Endothelial cell (in vitro differentiated cells): ENCODE results near the gene PEMT. TPM values are rescaled to one million over a fixed set of nuclear protein-coding genes. Genes with fewer than 3 reads are reported as not detected.

ENCODE experiments used
- DNase-seq: peaks from one replicate; pipeline ENCODE4 v3.0.0; 2021; ENCODE audit warnings: low spot score
- H3K27ac Mint-ChIP-seq: one replicate; pipeline ENCODE4 v1.8.0; 2021; ENCODE audit warnings: mixed read lengths, inconsistent platforms; ENCODE audit not compliant: unreplicated experiment
- H3K27me3 Mint-ChIP-seq: one replicate; pipeline ENCODE4 v1.8.0; 2021; ENCODE audit warnings: mild to moderate bottlenecking, moderate library complexity, mixed read lengths, inconsistent platforms; ENCODE audit not compliant: unreplicated experiment
- H3K36me3 Mint-ChIP-seq: one replicate; pipeline ENCODE4 v1.8.0; 2021; ENCODE audit warnings: mild to moderate bottlenecking, low read depth, mixed read lengths, inconsistent platforms; ENCODE audit not compliant: unreplicated experiment
- H3K4me1 Mint-ChIP-seq: one replicate; pipeline ENCODE4 v1.8.0; 2021; ENCODE audit warnings: mild to moderate bottlenecking, mixed read lengths, inconsistent platforms; ENCODE audit not compliant: unreplicated experiment
- H3K4me3 Mint-ChIP-seq: one replicate; pipeline ENCODE4 v1.8.0; 2021; ENCODE audit warnings: mild to moderate bottlenecking, mixed read lengths, inconsistent platforms; ENCODE audit not compliant: unreplicated experiment
- H3K9me3 Mint-ChIP-seq: one replicate; pipeline ENCODE4 v1.8.0; 2021; ENCODE audit warnings: mixed read lengths, inconsistent platforms; ENCODE audit not compliant: unreplicated experiment
- total RNA-seq: library from RNA; stranded (reverse); fragmentation: NEBNext Ultra II Directional; extraction: Animal tissue kit (Norgen Biotek cat#: 25700); gene quantifications from one replicate; pipeline ENCODE4 v1.2.1, GENCODE V29; 2021; ENCODE audit not compliant: unreplicated experiment
- TF ChIP-seq, protein P1 (sequence below): fragments of 200-600 bp; sonication (generic); IDR thresholded peaks from one replicate; pipeline ENCODE4 v1.5.0; 2021; ENCODE audit warnings: antibody characterized with exemption; ENCODE audit not compliant: unreplicated experiment

Gene PEMT
- total RNA-seq, 1 donor from 2014 or later: 29.7 TPM

DNA sequence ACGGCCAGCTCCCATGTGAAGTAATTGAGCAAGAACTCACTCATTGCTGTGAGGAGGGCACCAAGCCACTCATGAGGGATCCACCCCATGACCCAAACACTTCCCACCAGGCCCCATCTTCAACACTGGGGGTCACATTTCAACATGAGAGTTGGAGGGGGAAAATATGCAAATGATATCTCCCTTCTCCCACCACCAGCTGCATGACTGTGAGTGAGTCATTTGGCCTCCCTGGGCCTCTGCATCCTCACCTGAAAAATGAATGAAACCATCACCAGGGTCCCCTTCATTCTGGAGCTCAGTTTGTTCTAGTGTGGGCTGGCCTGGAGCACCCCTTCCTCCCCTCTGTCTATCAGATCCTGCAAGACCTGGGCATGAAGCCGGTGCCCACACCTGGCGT is 121.5 kb downstream of the PEMT start:
- peaks cover 5% of the 10 kb centered on the region for H3K4me1 Mint-ChIP-seq
- H3K9me3 Mint-ChIP-seq: no peaks in the 10 kb centered on the region
- no peaks in the 10 kb centered on the region for H3K27me3 Mint-ChIP-seq

DNA sequence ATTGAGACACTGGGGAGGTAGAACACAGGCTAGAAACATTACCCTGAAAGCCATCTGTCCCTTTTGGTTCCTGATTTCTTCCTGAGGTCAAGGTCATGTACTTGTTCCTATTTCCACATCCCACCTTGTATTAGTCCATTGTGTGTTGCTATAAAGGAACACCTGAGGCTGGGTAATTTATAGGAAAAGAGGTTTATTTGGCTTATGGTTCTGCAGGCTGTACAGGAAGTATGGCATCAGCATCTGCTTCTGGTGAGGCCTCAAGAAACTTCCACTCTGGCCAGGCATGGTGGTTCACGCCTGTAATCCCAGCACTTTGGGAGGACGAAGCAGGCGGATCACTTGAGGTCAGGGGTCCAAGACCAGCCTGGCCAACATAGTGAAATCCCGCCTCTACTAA is 122.2 kb downstream of the PEMT start:
- Mint-ChIP-seq H3K4me1 (peaks cover 5% of the 10 kb centered on the region), H3K27ac (no peak overlapping the region), H3K36me3 (no peaks in the 10 kb centered on the region), H3K4me3 (no peak overlapping the region), H3K9me3 (no peaks in the 10 kb centered on the region), H3K27me3 (no peaks in the 10 kb centered on the region)
- TF ChIP-seq, protein P1, sequence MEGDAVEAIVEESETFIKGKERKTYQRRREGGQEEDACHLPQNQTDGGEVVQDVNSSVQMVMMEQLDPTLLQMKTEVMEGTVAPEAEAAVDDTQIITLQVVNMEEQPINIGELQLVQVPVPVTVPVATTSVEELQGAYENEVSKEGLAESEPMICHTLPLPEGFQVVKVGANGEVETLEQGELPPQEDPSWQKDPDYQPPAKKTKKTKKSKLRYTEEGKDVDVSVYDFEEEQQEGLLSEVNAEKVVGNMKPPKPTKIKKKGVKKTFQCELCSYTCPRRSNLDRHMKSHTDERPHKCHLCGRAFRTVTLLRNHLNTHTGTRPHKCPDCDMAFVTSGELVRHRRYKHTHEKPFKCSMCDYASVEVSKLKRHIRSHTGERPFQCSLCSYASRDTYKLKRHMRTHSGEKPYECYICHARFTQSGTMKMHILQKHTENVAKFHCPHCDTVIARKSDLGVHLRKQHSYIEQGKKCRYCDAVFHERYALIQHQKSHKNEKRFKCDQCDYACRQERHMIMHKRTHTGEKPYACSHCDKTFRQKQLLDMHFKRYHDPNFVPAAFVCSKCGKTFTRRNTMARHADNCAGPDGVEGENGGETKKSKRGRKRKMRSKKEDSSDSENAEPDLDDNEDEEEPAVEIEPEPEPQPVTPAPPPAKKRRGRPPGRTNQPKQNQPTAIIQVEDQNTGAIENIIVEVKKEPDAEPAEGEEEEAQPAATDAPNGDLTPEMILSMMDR: no peak
- no peak for DNase-seq

More for the DNA sequence above, 121.5 kb downstream of the PEMT start:
- Mint-ChIP-seq H3K36me3 (no peaks in the 10 kb centered on the region), H3K27ac (no peak overlapping the region), H3K4me3 (no peak overlapping the region)
- TF ChIP-seq, protein P1: no peak
- no peak for DNase-seq

DNA sequence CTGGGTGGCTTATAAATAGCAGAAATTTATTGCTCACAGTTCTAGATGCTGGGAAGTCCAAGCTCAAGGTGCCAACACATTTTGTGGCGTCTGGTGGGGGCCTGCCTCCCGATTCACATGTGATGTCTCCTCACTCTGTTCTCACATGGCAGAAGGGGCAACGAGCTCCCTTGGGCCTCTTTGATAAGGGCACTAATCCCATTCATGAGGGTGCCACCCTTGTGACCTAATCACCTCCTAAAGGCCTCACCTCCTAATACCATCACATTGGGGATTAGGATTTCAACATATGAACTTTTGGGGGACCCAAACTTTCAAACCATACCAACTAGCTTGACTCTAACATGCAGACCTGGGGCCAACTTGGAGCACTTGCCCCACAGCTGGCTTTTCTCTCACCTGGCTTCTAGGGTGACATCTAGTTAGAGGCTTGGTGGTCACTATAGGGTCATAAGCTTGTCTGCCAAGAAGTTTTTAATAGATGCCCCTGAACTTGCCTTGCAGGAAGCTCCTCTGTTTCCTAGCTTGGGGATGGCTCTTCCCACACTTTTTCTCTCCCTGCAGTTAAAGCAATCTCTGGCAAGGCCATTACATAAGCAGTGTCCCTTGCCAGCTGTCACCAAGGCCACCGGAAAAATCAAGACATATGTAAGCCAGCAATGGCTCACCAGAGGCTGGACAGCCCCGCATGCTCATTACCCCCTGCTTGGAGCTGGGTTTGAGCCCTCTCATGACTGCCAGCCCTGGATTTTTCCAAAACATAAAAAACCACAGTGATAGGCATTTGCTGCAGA is 123.1 kb downstream of the PEMT start:
- H3K27ac Mint-ChIP-seq: no peak overlapping the region
- TF ChIP-seq, protein P1: no peak
- no peaks in the 10 kb centered on the region for H3K27me3 Mint-ChIP-seq
- H3K36me3 Mint-ChIP-seq: no peaks in the 10 kb centered on the region
- H3K4me3 Mint-ChIP-seq: no peak overlapping the region
- no peaks in the 10 kb centered on the region for H3K9me3 Mint-ChIP-seq
- peaks cover 5% of the 10 kb centered on the region for H3K4me1 Mint-ChIP-seq
- DNase-seq: no peak

DNA sequence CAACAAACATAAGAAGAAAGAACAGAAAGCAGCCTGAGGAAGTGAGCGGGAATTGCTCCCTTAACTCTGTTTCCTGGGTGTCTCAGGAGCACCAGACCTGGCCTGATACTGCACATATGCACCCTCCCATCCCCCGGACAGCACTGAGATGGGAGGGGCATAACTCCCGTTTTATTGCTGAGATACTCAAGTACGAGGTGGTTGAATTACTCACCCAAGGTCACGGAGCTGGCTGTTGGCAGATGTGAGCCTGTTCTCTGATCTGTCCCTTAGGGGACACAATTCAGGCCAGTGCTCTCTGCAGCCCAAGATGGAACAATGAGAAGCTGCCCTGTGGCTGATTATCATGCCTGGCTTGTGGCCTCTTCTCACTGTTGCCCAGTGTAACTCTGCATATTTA is 123.8 kb downstream of the PEMT start:
- H3K27ac Mint-ChIP-seq: no peak overlapping the region
- peaks cover 5% of the 10 kb centered on the region for H3K4me1 Mint-ChIP-seq

DNA sequence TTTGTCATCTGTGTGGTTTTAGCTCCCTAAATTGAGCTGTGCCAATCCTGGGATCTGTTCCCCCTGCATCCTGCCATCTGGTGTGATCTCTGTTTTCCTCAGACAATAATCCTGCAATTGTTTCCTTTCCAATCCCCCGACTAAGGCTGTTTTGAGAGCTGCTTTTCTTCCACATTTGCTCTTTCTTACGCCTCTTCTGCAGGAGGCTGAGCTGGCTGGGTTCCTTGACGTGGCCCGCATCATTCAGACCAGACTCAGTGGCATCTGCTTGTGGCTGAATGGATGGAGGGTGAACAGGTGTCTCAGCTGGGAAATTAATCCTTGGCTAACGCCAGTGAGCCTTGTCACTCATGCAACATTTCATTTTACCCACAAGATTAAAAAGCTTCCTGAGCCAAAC is 124.5 kb downstream of the PEMT start:
- Mint-ChIP-seq H3K4me3 (no peak overlapping the region), H3K4me1 (peaks cover 5% of the 10 kb centered on the region), H3K9me3 (no peaks in the 10 kb centered on the region), H3K36me3 (no peaks in the 10 kb centered on the region), H3K27me3 (no peaks in the 10 kb centered on the region), H3K27ac (no peak overlapping the region)
- no peak for DNase-seq
- TF ChIP-seq, protein P1: no peak

More for the DNA sequence above, 123.8 kb downstream of the PEMT start:
- DNase-seq: no peak
- no peaks in the 10 kb centered on the region for H3K9me3 Mint-ChIP-seq
- no peaks in the 10 kb centered on the region for H3K36me3 Mint-ChIP-seq
- H3K27me3 Mint-ChIP-seq: no peaks in the 10 kb centered on the region
- H3K4me3 Mint-ChIP-seq: no peak overlapping the region
- TF ChIP-seq, protein P1: no peak
